ENCODE data around the gene BRPF1.

Gene BRPF1

GRCh38 chr3:9778143-9779074 is 46.9 kb downstream of the BRPF1 start:
- Mint-ChIP-seq H3K4me1 (peaks cover 44% of the 10 kb centered on the region), H3K27me3 (no peaks in the 10 kb centered on the region), H3K27ac (peak overlapping the region; percentile 90), H3K9me3 (no peaks in the 10 kb centered on the region), H3K36me3 (peaks cover 4% of the 10 kb centered on the region), H3K4me3 (peak overlapping the region; percentile 18)
- no peak for ATAC-seq (ENCODE audit: low read depth)
- DNase-seq (ENCODE audit: low spot score in 2 of 2) = no peak

- DNase-seq (ENCODE audit: low spot score in 2 of 2) (no peak), ATAC-seq (ENCODE audit: low read depth) (no peak)
- H3K4me1 Mint-ChIP-seq = peaks cover 44% of the 10 kb centered on the region
- H3K27ac Mint-ChIP-seq = peak overlapping the region; percentile 90
- no peaks in the 10 kb centered on the region for H3K27me3 Mint-ChIP-seq
- H3K9me3 Mint-ChIP-seq = no peaks in the 10 kb centered on the region
- peak overlapping the region; percentile 18 for H3K4me3 Mint-ChIP-seq
- H3K36me3 Mint-ChIP-seq = peaks cover 4% of the 10 kb centered on the region
Observed at GRCh38 chr3:9779075-9779593, 47.6 kb downstream of the BRPF1 start.

- Mint-ChIP-seq H3K4me3 (peak overlapping the region; percentile 71), H3K27ac (peak overlapping the region; percentile 90), H3K4me1 (peaks cover 44% of the 10 kb centered on the region), H3K36me3 (peaks cover 4% of the 10 kb centered on the region), H3K9me3 (no peaks in the 10 kb centered on the region), H3K27me3 (no peaks in the 10 kb centered on the region)
- ATAC-seq (ENCODE audit: low read depth) (peak; percentile 60), DNase-seq (ENCODE audit: low spot score in 2 of 2) (no peak)
Observed at GRCh38 chr3:9779721-9780457, 48.4 kb downstream of the BRPF1 start.

- Mint-ChIP-seq H3K27me3 (no peaks in the 10 kb centered on the region), H3K4me1 (peaks cover 44% of the 10 kb centered on the region), H3K9me3 (no peaks in the 10 kb centered on the region), H3K27ac (peak overlapping the region; percentile 90), H3K4me3 (peak overlapping the region; percentile 71), H3K36me3 (peaks cover 6% of the 10 kb centered on the region)
- no peak for DNase-seq (ENCODE audit: low spot score in 2 of 2)
- peak; percentile 7 for ATAC-seq (ENCODE audit: low read depth)
Observed at GRCh38 chr3:9780458-9780812, 48.9 kb downstream of the BRPF1 start.

GRCh38 chr3:9780910-9781309 is 49.4 kb downstream of the BRPF1 start:
- no peak for DNase-seq (ENCODE audit: low spot score in 2 of 2)
- no peaks in the 10 kb centered on the region for H3K9me3 Mint-ChIP-seq
- H3K27ac Mint-ChIP-seq = peak overlapping the region; percentile 90
- peaks cover 9% of the 10 kb centered on the region for H3K36me3 Mint-ChIP-seq
- peak overlapping the region; percentile 71 for H3K4me3 Mint-ChIP-seq
- no peaks in the 10 kb centered on the region for H3K27me3 Mint-ChIP-seq
- ATAC-seq (ENCODE audit: low read depth) = no peak
- peaks cover 43% of the 10 kb centered on the region for H3K4me1 Mint-ChIP-seq

GRCh38 chr3:9781551-9781950 is 50.0 kb downstream of the BRPF1 start:
- Mint-ChIP-seq H3K36me3 (peaks cover 12% of the 10 kb centered on the region), H3K27me3 (no peaks in the 10 kb centered on the region), H3K27ac (peak overlapping the region; percentile 90), H3K4me3 (peak overlapping the region; percentile 3), H3K4me1 (peaks cover 41% of the 10 kb centered on the region), H3K9me3 (no peaks in the 10 kb centered on the region)
- DNase-seq (ENCODE audit: low spot score in 2 of 2) = no peak
- no peak for ATAC-seq (ENCODE audit: low read depth)

- no peaks in the 10 kb centered on the region for H3K9me3 Mint-ChIP-seq
- peak overlapping the region; percentile 31 for H3K4me3 Mint-ChIP-seq
- peaks cover 41% of the 10 kb centered on the region for H3K4me1 Mint-ChIP-seq
- peak overlapping the region; percentile 83 for H3K27ac Mint-ChIP-seq
- H3K36me3 Mint-ChIP-seq = peaks cover 12% of the 10 kb centered on the region
- DNase-seq (ENCODE audit: low spot score in 2 of 2) = no peak
- ATAC-seq (ENCODE audit: low read depth) = peak; percentile 19
- H3K27me3 Mint-ChIP-seq = no peaks in the 10 kb centered on the region
Observed at GRCh38 chr3:9781978-9782603, 50.6 kb downstream of the BRPF1 start.

- Mint-ChIP-seq H3K27me3 (no peaks in the 10 kb centered on the region), H3K27ac (peak overlapping the region; percentile 83), H3K4me1 (peaks cover 41% of the 10 kb centered on the region), H3K4me3 (no peak overlapping the region), H3K36me3 (peaks cover 17% of the 10 kb centered on the region), H3K9me3 (no peaks in the 10 kb centered on the region)
- DNase-seq (ENCODE audit: low spot score in 2 of 2) (no peak), ATAC-seq (ENCODE audit: low read depth) (peak; percentile 42)
Observed at GRCh38 chr3:9782770-9783169, 51.2 kb downstream of the BRPF1 start.

- ATAC-seq (ENCODE audit: low read depth) (no peak), DNase-seq (ENCODE audit: low spot score in 2 of 2) (no peak)
- Mint-ChIP-seq H3K4me1 (peaks cover 37% of the 10 kb centered on the region), H3K9me3 (no peaks in the 10 kb centered on the region), H3K27me3 (no peaks in the 10 kb centered on the region), H3K27ac (no peak overlapping the region), H3K4me3 (no peak overlapping the region), H3K36me3 (peaks cover 20% of the 10 kb centered on the region)
Observed at GRCh38 chr3:9783954-9784353, 52.4 kb downstream of the BRPF1 start.

- Mint-ChIP-seq H3K4me3 (no peak overlapping the region), H3K4me1 (peaks cover 30% of the 10 kb centered on the region), H3K36me3 (peaks cover 27% of the 10 kb centered on the region), H3K27ac (no peak overlapping the region), H3K9me3 (no peaks in the 10 kb centered on the region), H3K27me3 (no peaks in the 10 kb centered on the region)
- no peak for ATAC-seq (ENCODE audit: low read depth)
- DNase-seq (ENCODE audit: low spot score in 2 of 2) = no peak
Observed at GRCh38 chr3:9784965-9785364, 53.4 kb downstream of the BRPF1 start.

- Mint-ChIP-seq H3K4me1 (peaks cover 30% of the 10 kb centered on the region), H3K36me3 (peaks cover 32% of the 10 kb centered on the region), H3K27me3 (no peaks in the 10 kb centered on the region), H3K4me3 (no peak overlapping the region), H3K27ac (no peak overlapping the region), H3K9me3 (no peaks in the 10 kb centered on the region)
- ATAC-seq (ENCODE audit: low read depth) (no peak), DNase-seq (ENCODE audit: low spot score in 2 of 2) (no peak)
Observed at GRCh38 chr3:9785602-9786001, 54.1 kb downstream of the BRPF1 start.

- ATAC-seq (ENCODE audit: low read depth) (no peak), DNase-seq (ENCODE audit: low spot score in 2 of 2) (no peak)
- Mint-ChIP-seq H3K4me1 (peaks cover 30% of the 10 kb centered on the region), H3K9me3 (no peaks in the 10 kb centered on the region), H3K27me3 (no peaks in the 10 kb centered on the region), H3K4me3 (no peak overlapping the region), H3K36me3 (peaks cover 32% of the 10 kb centered on the region), H3K27ac (no peak overlapping the region)
Observed at GRCh38 chr3:9786209-9786739, 54.7 kb downstream of the BRPF1 start.

- DNase-seq (ENCODE audit: low spot score in 2 of 2) (no peak), ATAC-seq (ENCODE audit: low read depth) (peak; percentile 39)
- Mint-ChIP-seq H3K4me1 (peaks cover 31% of the 10 kb centered on the region), H3K27ac (peak overlapping the region; percentile 14), H3K4me3 (no peak overlapping the region), H3K9me3 (no peaks in the 10 kb centered on the region), H3K36me3 (peaks cover 32% of the 10 kb centered on the region), H3K27me3 (no peaks in the 10 kb centered on the region)
Observed at GRCh38 chr3:9786825-9787669, 55.5 kb downstream of the BRPF1 start.

All from memory B cell (primary cell).